ENCODE results near the gene PEDS1.

DNA sequence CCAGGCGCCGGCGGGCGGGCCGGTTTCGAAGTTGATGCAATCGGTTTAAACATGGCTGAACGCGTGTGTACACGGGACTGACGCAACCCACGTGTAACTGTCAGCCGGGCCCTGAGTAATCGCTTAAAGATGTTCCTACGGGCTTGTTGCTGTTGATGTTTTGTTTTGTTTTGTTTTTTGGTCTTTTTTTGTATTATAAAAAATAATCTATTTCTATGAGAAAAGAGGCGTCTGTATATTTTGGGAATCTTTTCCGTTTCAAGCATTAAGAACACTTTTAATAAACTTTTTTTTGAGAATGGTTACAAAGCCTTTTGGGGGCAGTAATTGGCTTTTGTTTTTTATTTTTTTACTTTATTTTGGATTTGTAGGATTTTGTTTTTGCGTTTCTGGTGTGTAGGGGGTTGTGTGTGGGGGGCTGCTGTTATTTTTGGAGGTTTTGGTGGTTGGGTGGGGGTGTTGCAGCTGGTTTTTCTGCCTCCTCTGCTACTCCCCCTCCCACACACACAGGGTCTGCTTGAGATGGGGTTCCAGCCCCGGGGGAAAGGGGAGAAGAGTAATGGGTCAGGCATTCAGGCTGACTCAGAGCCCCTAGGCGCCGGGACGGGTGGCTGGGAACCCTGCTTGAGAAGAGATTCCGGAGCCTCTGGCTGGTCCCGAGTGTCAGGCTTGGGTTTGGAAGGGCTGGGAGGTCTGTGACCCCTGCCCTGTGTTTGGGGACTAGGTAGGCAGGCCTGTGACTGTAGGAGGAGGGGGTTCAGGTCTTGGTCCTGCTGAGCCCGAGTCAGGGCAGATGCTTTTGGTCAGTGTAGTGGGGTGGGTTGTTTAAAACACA, 39.1 kb upstream of the PEDS1 start:
- TF ChIP-seq, protein P1, sequence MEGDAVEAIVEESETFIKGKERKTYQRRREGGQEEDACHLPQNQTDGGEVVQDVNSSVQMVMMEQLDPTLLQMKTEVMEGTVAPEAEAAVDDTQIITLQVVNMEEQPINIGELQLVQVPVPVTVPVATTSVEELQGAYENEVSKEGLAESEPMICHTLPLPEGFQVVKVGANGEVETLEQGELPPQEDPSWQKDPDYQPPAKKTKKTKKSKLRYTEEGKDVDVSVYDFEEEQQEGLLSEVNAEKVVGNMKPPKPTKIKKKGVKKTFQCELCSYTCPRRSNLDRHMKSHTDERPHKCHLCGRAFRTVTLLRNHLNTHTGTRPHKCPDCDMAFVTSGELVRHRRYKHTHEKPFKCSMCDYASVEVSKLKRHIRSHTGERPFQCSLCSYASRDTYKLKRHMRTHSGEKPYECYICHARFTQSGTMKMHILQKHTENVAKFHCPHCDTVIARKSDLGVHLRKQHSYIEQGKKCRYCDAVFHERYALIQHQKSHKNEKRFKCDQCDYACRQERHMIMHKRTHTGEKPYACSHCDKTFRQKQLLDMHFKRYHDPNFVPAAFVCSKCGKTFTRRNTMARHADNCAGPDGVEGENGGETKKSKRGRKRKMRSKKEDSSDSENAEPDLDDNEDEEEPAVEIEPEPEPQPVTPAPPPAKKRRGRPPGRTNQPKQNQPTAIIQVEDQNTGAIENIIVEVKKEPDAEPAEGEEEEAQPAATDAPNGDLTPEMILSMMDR (conservative IDR thresholded peaks at IDR 0.05), result no peak
- TF ChIP-seq ZFX (IDR thresholded peaks at IDR 0.05), result no peak

Measured in C4-2B (cell line).